Fibroblast of lung (primary cell): Measurements from ENCODE around the gene METAP1D. TPM values are rescaled to one million over a fixed set of nuclear protein-coding genes. Genes with fewer than 3 reads are reported as not detected.
A peak's percentile ranks its signal among the peaks of the same experiment; 100 is the strongest.

ENCODE experiments used
- DNase-seq, 2 donors: peaks; one replicate each; pipeline versions ENCODE4 v3.0.0 to v3.0.0-alpha.2; 2010; ENCODE audit warnings: low read depth in 2 of 2
- H2AFZ ChIP-seq: 2 replicates; pipeline ENCODE4 v1.5.1; 2012; ENCODE audit warnings: low read length, control low read depth, inconsistent platforms
- H3K27ac ChIP-seq: 2 replicates; pipeline ENCODE4 v1.5.1; 2011; ENCODE audit warnings: low read length, control low read depth; ENCODE audit not compliant: insufficient read depth
- H3K27me3 ChIP-seq: 2 replicates; pipeline ENCODE4 v1.5.1; 2011; ENCODE audit warnings: mild to moderate bottlenecking, low read length; ENCODE audit not compliant: control insufficient read depth, insufficient read depth
- H3K36me3 ChIP-seq: 2 replicates; pipeline ENCODE4 v1.5.1; 2011; ENCODE audit warnings: low read length; ENCODE audit not compliant: control insufficient read depth, insufficient read depth
- H3K4me1 ChIP-seq: 2 replicates; pipeline ENCODE4 v1.5.1; 2011; ENCODE audit warnings: low read length; ENCODE audit not compliant: control insufficient read depth, insufficient read depth; ENCODE audit errors: extremely low read depth
- H3K4me2 ChIP-seq: 2 replicates; pipeline ENCODE4 v1.5.1; 2011; ENCODE audit warnings: low read length, control low read depth; ENCODE audit not compliant: insufficient read depth; ENCODE audit errors: extremely low read depth
- H3K4me3 ChIP-seq, 4 experiments: fragments of 200-600 bp in 1 of 4; sonication (generic) in 1 of 4; replicated peaks in 1 of 4; 2 replicates each; pipeline ENCODE4 v1.5.1; 2011 to 2016; ENCODE audit warnings: low read length in 4 of 4, low read depth in 3 of 4, mild to moderate bottlenecking in 3 of 4, control low read depth in 2 of 4, inconsistent platforms in 1 of 4, mixed read lengths in 1 of 4; ENCODE audit not compliant: insufficient read depth in 1 of 4; ENCODE audit errors: control extremely low read depth in 1 of 4
- H3K79me2 ChIP-seq: 2 replicates; pipeline ENCODE4 v1.5.1; 2012; ENCODE audit warnings: mild to moderate bottlenecking, low read length, inconsistent platforms; ENCODE audit not compliant: control insufficient read depth, insufficient read depth
- H3K9ac ChIP-seq: 2 replicates; pipeline ENCODE4 v1.5.1; 2011; ENCODE audit warnings: mild to moderate bottlenecking, low read length, control low read depth; ENCODE audit not compliant: insufficient read depth
- H3K9me3 ChIP-seq: 2 replicates; pipeline ENCODE4 v1.5.1; 2012; ENCODE audit warnings: low read depth, low read length; ENCODE audit not compliant: control insufficient read depth, insufficient read depth
- H4K20me1 ChIP-seq: 2 replicates; pipeline ENCODE4 v1.5.1; 2011; ENCODE audit warnings: low read length; ENCODE audit not compliant: control insufficient read depth, insufficient read depth; ENCODE audit errors: extremely low read depth
- CTCF ChIP-seq, 2 donors: IDR thresholded peaks in 1 of 2; conservative IDR thresholded peaks in 1 of 2; 1 replicate in 1 of 2; 2 replicates in 1 of 2; pipeline ENCODE4 v1.5.1; 2011 to 2012; ENCODE audit warnings: low read length in 2 of 2, control low read depth in 1 of 2, inconsistent platforms in 1 of 2, low read depth in 1 of 2, mild to moderate bottlenecking in 1 of 2
- EZH2 ChIP-seq: IDR thresholded peaks from 2 replicates; pipeline ENCODE4 v1.5.1; 2012; ENCODE audit warnings: low read length, control low read depth, mild to moderate bottlenecking; ENCODE audit errors: missing control alignments
- polyA plus RNA-seq, 2 donors: library from polyadenylated mRNA; depleted of rRNA in 1 of 2; stranded (reverse) in 1 of 2; unstranded in 1 of 2; fragments of >200 nt; gene quantifications; 2 replicates each; pipeline ENCODE4 v1.2.1, GENCODE V29; 2011 to 2012; ENCODE audit warnings: missing spikeins in 1 of 2
- total RNA-seq: library from RNA; depleted of rRNA; stranded (reverse); fragments of >200 nt; gene quantifications from 2 replicates; pipeline ENCODE4 v1.2.1, GENCODE V29; 2014

METAP1D gene
- total and polyA plus RNA-seq, 2 donors (not counting 1 experiment from before 2014, with no cell fraction given) = 6.7 to 6.8 TPM

DNA sequence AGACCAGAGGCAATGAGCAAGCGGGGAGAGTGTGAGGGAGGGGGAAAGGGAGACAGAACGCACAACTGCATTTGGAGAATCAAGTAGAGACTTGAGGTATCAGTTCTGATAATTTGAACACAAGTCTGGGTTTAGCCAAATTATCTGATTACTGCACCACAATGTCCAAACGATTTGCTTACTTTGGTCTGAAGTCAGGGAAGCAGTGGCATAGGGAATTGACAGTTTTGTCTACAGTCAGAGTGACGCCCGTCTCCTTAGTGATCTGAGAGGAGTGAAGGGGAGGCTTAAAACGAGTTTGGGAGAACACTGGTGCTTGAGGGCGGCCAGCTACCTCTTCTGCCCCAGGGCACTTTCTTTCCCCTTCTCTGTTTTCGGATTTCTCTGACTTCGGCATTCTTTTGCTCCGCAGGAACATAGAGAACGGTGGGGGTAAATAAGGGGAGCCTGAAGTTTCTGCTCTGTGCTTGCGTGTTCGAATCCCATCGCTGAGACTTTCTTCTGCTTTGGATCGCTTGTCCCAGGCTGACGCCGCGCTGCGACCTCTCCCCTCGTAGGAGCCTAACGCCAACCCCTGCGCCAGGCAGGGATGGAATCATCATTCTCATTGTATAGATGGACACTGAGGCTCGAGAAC, 105.8 kb downstream of the METAP1D start:
- Histone ChIP-seq H3K4me2 (peak overlapping the region; percentile 53), H3K4me3 (peak overlapping the region; percentile 30 to 68 (median 50)), H3K79me2 (no peaks in the 10 kb centered on the region), H3K9ac (no peak overlapping the region), H2AFZ (peak overlapping the region; percentile 65), H3K27me3 (peaks cover 8% of the 10 kb centered on the region), H4K20me1 (no peaks in the 10 kb centered on the region), H3K27ac (no peak overlapping the region), H3K4me1 (peaks cover 3% of the 10 kb centered on the region), H3K36me3 (no peaks in the 10 kb centered on the region), H3K9me3 (no peaks in the 10 kb centered on the region)
- no peak for DNase-seq
- no peak for TF ChIP-seq EZH2
- TF ChIP-seq CTCF (conservative IDR thresholded peaks at IDR 0.05 in 1 of 2, IDR thresholded peaks at IDR 0.05 in 1 of 2; ENCODE audit: low read depth in 1 of 2, low read length in 2 of 2) = no peak

- Histone ChIP-seq H3K4me3 (peak overlapping the region; percentile 30 to 68 (median 50)), H3K4me2 (peak overlapping the region; percentile 53), H3K9me3 (no peaks in the 10 kb centered on the region), H4K20me1 (no peaks in the 10 kb centered on the region), H3K4me1 (peaks cover 3% of the 10 kb centered on the region), H3K27me3 (peaks cover 6% of the 10 kb centered on the region), H3K79me2 (no peaks in the 10 kb centered on the region), H3K27ac (no peak overlapping the region), H3K9ac (no peak overlapping the region), H2AFZ (peak overlapping the region; percentile 65), H3K36me3 (no peaks in the 10 kb centered on the region)
- TF ChIP-seq CTCF (conservative IDR thresholded peaks at IDR 0.05 in 1 of 2, IDR thresholded peaks at IDR 0.05 in 1 of 2; ENCODE audit: low read depth in 1 of 2, low read length in 2 of 2) (peak; percentile 40 to 47), EZH2 (no peak)
- DNase-seq = peak in 1 of 2 donors; percentile 32
These were observed 106.6 kb downstream of the METAP1D start for GRCh38 chr2:172106108-172106961.
